ENCODE data around the gene PIGW. TPM values are rescaled to one million over a fixed set of nuclear protein-coding genes. Genes with fewer than 3 reads are reported as not detected.
A peak's percentile ranks its signal among the peaks of the same experiment; 100 is the strongest.

The PIGW gene
- polyA plus RNA-seq, 3 donors from 2014 or later = 7.2 to 18.8 (median 11.3) TPM

DNA sequence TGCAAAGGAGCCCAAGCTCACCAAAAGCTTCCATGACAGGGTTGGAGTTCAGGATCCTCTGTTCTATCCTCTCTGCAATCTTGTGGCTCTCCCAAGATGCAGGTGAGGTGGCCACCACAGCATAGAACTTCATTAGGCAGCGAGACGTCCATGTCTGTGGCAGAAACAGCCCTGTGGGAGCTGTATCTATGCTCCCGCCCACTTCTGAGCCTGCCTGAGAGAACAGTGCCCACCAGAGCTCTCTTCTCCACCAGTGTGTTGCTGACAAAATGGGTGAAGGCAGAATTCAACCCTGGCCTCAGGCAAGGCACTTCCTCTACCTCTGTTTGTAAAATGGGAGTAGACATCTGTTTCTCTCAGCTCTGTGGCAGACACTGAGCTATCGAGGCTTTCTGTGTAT lies 18.9 kb upstream of the PIGW start:
- Mint-ChIP-seq H3K9me3 (no peaks in the 10 kb centered on the region), H3K27ac (no peak overlapping the region), H3K4me3 (no peak overlapping the region), H3K27me3 (ENCODE audit: low read depth in 3 of 3) (no peaks in the 10 kb centered on the region), H3K4me1 (no peaks in the 10 kb centered on the region), H3K36me3 (peaks cover 7 to 34% (median 18%) of the 10 kb centered on the region in 3 donors)
- no peak for DNase-seq

- DNase-seq = no peak
- no peaks in the 10 kb centered on the region for H3K9me3 Mint-ChIP-seq
- H3K4me3 Mint-ChIP-seq = no peak overlapping the region
- no peaks in the 10 kb centered on the region for H3K4me1 Mint-ChIP-seq
- peaks cover 0 to 2% (median 0%) of the 10 kb centered on the region in 3 donors for H3K27me3 Mint-ChIP-seq (ENCODE audit: low read depth in 3 of 3)
- H3K36me3 Mint-ChIP-seq = peaks cover 15 to 37% (median 36%) of the 10 kb centered on the region in 3 donors
- H3K27ac Mint-ChIP-seq = no peak overlapping the region
Measured at GRCh38 chr17:36523113-36523512, 11.7 kb upstream of the PIGW start.

DNA sequence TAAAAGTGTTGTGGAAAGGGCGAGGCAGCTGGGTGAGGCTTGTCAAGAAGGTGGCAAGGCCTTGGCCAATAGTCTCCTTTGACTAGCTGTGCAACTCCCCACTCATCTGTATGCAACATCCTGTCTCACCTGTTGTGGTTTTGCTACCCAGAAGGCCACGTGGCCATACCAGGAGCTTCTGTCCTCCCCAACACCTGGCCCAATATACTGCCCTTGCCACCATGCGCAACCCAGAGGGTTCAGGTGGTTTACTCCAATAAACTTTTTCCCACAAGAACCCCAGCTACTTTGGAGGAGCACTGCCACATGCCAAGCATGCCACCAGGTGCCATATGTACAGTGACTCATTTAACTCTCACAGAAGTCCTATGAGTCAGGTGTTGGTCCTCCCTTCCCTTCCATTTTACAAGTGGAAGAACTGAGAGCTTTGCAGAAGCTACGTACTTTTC lies 10.3 kb upstream of the PIGW start:
- peaks cover 19 to 35% (median 32%) of the 10 kb centered on the region in 3 donors for H3K36me3 Mint-ChIP-seq
- peak overlapping the region in 1 of 6 donors; percentile 57 for H3K27ac Mint-ChIP-seq
- no peak for DNase-seq
- H3K4me1 Mint-ChIP-seq = no peaks in the 10 kb centered on the region
- peaks cover 0 to 2% (median 0%) of the 10 kb centered on the region in 3 donors for H3K27me3 Mint-ChIP-seq (ENCODE audit: low read depth in 3 of 3)
- H3K9me3 Mint-ChIP-seq = no peaks in the 10 kb centered on the region
- H3K4me3 Mint-ChIP-seq = no peak overlapping the region

DNA sequence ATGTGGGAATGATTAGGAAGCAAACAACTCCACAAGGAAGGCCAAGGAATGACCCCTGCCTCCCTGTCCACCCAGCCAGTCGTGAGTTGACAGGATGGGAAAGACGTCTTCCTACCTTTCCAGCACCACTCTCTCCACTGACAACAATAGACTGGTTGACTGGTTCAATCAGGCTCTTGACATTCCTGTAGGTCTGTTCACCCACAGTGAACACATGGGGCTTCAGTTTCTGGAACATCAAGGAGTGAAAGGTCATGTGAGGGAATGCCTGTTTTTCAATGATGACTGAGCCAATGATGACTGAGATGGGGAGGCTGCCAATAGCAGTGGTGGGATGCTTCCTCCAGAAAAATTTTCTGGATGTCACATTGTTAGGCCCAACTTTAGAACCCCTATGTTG lies 9.7 kb upstream of the PIGW start:
- DNase-seq = no peak
- Mint-ChIP-seq H3K27me3 (ENCODE audit: low read depth in 3 of 3) (peaks cover 0 to 2% (median 0%) of the 10 kb centered on the region in 3 donors), H3K9me3 (no peaks in the 10 kb centered on the region), H3K4me1 (no peaks in the 10 kb centered on the region), H3K36me3 (peaks cover 20 to 31% (median 27%) of the 10 kb centered on the region in 3 donors), H3K27ac (no peak overlapping the region), H3K4me3 (no peak overlapping the region)

- no peaks in the 10 kb centered on the region for H3K4me1 Mint-ChIP-seq
- peaks cover 0 to 2% (median 0%) of the 10 kb centered on the region in 3 donors for H3K27me3 Mint-ChIP-seq (ENCODE audit: low read depth in 3 of 3)
- no peaks in the 10 kb centered on the region for H3K9me3 Mint-ChIP-seq
- DNase-seq = no peak
- H3K36me3 Mint-ChIP-seq = peaks cover 13 to 23% (median 20%) of the 10 kb centered on the region in 3 donors
- H3K4me3 Mint-ChIP-seq = no peak overlapping the region
- H3K27ac Mint-ChIP-seq = peak overlapping the region in 1 of 6 donors; percentile 11
Measured at GRCh38 chr17:36525888-36526287, 8.9 kb upstream of the PIGW start.

DNA sequence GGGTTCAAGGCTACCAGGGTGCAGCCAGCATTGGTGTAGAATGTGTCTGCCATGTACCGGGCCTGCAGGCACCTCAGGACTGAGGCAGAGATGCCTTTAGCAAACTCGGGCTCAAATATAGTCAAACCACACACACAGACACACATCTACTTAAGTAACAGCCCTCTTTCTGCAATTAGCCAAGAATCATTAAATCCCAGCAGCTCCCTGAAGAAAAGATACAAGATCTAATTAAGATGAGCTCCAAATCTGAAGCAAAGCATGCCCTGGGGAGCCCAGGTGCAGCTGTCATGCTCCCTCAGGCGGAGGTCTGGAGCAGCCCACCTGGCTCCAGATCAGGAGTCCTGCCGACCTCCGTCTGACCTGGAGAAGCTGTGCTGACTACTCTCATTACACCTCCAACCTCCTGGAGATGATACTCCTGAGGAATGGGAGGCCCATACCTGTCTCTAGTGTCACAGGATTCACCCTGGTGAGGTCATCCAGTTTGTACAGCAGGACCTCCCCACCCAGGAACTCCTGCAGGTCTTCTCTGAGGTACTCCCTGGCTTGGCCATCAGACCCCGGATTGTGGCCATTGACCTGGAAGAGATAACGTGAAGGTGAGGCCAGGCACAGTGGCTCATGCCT lies 7.1 kb upstream of the PIGW start:
- Mint-ChIP-seq H3K4me1 (no peaks in the 10 kb centered on the region), H3K9me3 (no peaks in the 10 kb centered on the region), H3K27ac (no peak overlapping the region), H3K27me3 (ENCODE audit: low read depth in 3 of 3) (peaks cover 0 to 2% (median 0%) of the 10 kb centered on the region in 3 donors), H3K4me3 (no peak overlapping the region), H3K36me3 (peaks cover 16 to 20% (median 17%) of the 10 kb centered on the region in 3 donors)
- DNase-seq = no peak

DNA sequence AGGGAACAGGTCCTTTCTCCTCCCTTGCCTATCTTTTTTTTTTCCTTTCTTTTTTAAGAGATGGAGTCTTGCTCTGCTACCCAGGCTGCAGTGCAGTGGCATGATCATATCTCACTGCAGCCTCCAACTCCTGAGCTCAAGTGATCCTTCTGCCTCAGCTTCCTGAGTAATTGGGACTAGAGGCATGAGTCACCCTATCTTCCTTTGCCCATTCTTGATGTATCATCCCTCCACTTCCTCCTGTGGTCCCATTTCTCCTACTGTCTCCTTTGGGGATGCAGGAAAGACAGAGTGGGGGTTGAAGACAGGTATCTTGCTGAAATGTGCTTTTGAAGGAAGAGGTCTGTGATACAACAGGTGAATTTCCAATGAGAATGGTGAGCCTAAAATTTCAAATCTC lies 5.7 kb upstream of the PIGW start:
- Mint-ChIP-seq H3K4me1 (peaks cover 6 to 11% of the 10 kb centered on the region in 2 donors), H3K36me3 (peaks cover 16 to 17% (median 16%) of the 10 kb centered on the region in 3 donors), H3K27ac (peak overlapping the region in 2 of 6 donors; percentile 8 to 46), H3K9me3 (no peaks in the 10 kb centered on the region), H3K27me3 (ENCODE audit: low read depth in 3 of 3) (peaks cover 0 to 2% (median 1%) of the 10 kb centered on the region in 3 donors), H3K4me3 (no peak overlapping the region)
- DNase-seq = no peak

GRCh38 chr17:36532435-36532975 lies 2.3 kb upstream of the PIGW start:
- Mint-ChIP-seq H3K36me3 (peaks cover 0 to 9% (median 3%) of the 10 kb centered on the region in 3 donors), H3K9me3 (no peaks in the 10 kb centered on the region), H3K27me3 (ENCODE audit: low read depth in 3 of 3) (peaks cover 6 to 14% (median 8%) of the 10 kb centered on the region in 3 donors), H3K4me3 (peak overlapping the region in 3 of 5 donors; percentile 40 to 96 (median 45)), H3K4me1 (peaks cover 19 to 20% of the 10 kb centered on the region in 2 donors), H3K27ac (peak overlapping the region in 2 of 6 donors; percentile 8 to 42)
- DNase-seq = no peak

DNA sequence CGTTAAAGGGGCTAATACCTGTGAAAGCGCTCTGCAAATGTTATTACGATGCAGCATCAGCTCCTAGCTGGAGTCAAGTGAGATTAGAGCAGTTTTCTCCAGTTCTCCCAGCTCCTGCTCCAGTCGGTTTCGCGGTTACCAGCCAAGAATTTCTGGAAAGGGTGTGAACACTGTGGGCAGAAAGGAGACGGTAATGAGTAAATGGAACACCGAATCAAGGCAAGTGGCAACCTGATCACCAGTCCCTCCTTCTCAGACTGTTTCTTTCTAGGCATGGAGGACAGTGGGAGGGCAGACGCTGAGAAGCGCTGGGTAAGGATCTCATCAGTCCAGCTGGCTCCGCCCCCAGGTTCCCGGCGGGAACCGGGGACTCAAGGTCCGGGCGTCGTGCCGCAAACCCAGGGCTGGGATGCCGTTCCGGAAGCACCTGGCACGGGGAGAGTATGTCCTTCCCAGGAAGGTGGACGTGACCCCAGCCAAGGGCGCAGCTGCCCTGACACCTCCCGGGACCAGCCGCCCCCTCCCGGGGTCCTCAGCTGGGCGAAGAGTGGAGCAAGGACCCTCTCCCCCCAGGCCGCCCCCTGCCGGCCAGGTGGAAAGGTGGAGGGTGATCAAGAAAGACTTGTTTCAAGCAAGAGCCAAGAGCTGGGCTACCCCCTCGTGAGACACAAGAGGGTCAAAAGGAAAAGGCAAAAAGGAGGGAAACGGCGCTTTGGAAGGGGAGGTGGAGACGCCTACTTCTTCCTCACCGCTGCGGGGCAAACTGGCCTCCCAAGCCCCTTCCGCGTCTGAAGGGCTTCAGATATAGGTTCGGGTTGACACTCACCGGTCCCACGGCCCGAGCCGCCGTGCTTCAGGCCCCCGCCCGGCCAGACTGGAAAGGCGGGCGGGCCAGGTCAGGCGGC lies 600 bp upstream of the PIGW start:
- Mint-ChIP-seq H3K9me3 (no peaks in the 10 kb centered on the region), H3K27me3 (ENCODE audit: low read depth in 3 of 3) (peaks cover 6 to 14% (median 8%) of the 10 kb centered on the region in 3 donors), H3K4me3 (peak overlapping the region; percentile 94 to 96 (median 96)), H3K4me1 (peaks cover 19 to 20% of the 10 kb centered on the region in 2 donors), H3K27ac (peak overlapping the region; percentile 94 to 99 (median 96)), H3K36me3 (peaks cover 0 to 8% (median 2%) of the 10 kb centered on the region in 3 donors)
- DNase-seq = no peak

- H3K36me3 Mint-ChIP-seq = peaks cover 0 to 4% (median 0%) of the 10 kb centered on the region in 3 donors
- peaks cover 19 to 24% of the 10 kb centered on the region in 2 donors for H3K4me1 Mint-ChIP-seq
Measured at GRCh38 chr17:36535669-36536081, 888 bp downstream of the PIGW start.

DNA sequence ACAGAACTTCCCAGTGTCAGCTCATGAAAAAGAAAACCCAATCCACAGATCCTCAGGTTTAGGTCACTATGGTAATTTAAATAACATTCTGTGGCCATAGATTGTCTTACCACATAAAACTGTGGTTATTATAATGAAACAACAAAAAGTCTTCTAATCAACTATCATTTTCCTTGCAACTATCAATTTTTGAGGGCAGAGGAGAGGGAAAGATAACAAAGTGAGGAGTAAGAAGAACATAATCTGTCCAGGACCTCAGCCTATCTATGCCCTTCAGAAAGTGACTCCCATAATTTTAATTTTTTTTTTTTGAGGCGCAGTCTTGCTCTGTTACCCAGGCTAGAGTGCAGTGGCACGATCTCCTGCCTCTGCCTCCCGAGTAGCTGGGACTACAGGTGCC lies 5.9 kb downstream of the PIGW start:
- Mint-ChIP-seq H3K27ac (no peak overlapping the region), H3K4me3 (no peak overlapping the region), H3K27me3 (ENCODE audit: low read depth in 3 of 3) (peaks cover 6 to 13% (median 9%) of the 10 kb centered on the region in 3 donors), H3K36me3 (no peaks in the 10 kb centered on the region), H3K9me3 (no peaks in the 10 kb centered on the region), H3K4me1 (peaks cover 12 to 21% of the 10 kb centered on the region in 2 donors)
- DNase-seq = no peak

More at GRCh38 chr17:36535669-36536081, 888 bp downstream of the PIGW start:
- Mint-ChIP-seq H3K4me3 (peak overlapping the region; percentile 94 to 96 (median 96)), H3K9me3 (no peaks in the 10 kb centered on the region), H3K27me3 (ENCODE audit: low read depth in 3 of 3) (peaks cover 6 to 14% (median 8%) of the 10 kb centered on the region in 3 donors), H3K27ac (peak overlapping the region; percentile 42 to 99 (median 96))
- DNase-seq = no peak

- H3K36me3 Mint-ChIP-seq = no peaks in the 10 kb centered on the region
- H3K4me1 Mint-ChIP-seq = peaks cover 26 to 34% of the 10 kb centered on the region in 2 donors
- peak overlapping the region in 1 of 5 donors; percentile 27 for H3K4me3 Mint-ChIP-seq
- H3K27ac Mint-ChIP-seq = peak overlapping the region in 1 of 6 donors; percentile 40
- H3K27me3 Mint-ChIP-seq (ENCODE audit: low read depth in 3 of 3) = peaks cover 6 to 18% (median 6%) of the 10 kb centered on the region in 3 donors
- no peaks in the 10 kb centered on the region for H3K9me3 Mint-ChIP-seq
- DNase-seq = no peak
Measured at GRCh38 chr17:36542755-36543154, 8.0 kb downstream of the PIGW start.

GRCh38 chr17:36544044-36544306 lies 9.2 kb downstream of the PIGW start:
- no peaks in the 10 kb centered on the region for H3K36me3 Mint-ChIP-seq
- H3K27me3 Mint-ChIP-seq (ENCODE audit: low read depth in 3 of 3) = peaks cover 8 to 22% (median 9%) of the 10 kb centered on the region in 3 donors
- no peak for DNase-seq
- H3K9me3 Mint-ChIP-seq = no peaks in the 10 kb centered on the region
- H3K4me3 Mint-ChIP-seq = peak overlapping the region; percentile 93 to 97 (median 96)
- peak overlapping the region; percentile 97 to 99 (median 99) for H3K27ac Mint-ChIP-seq
- H3K4me1 Mint-ChIP-seq = peaks cover 35 to 45% of the 10 kb centered on the region in 2 donors

All from immature natural killer cell (primary cell).